Prostate gland (tissue), 2 donors: ENCODE results near the gene TMEM144.

Experiments
- CTCF ChIP-seq, 4 experiments: fragments of 200-600 bp in 2 of 4; fragments of 450-650 bp in 2 of 4; sonication (generic) in 2 of 4; IDR thresholded peaks; 1 replicate in 3 of 4; 2 replicates in 1 of 4; pipeline ENCODE4 v1.5.1; 2016 to 2019; ENCODE audit warnings: antibody characterized with exemption in 4 of 4, mild to moderate bottlenecking in 2 of 4, moderate library complexity in 2 of 4
- POLR2A ChIP-seq: fragments of 450-650 bp; IDR thresholded peaks from one replicate; pipeline ENCODE4 v1.6.1; 2016; ENCODE audit warnings: antibody characterized with exemption, mild to moderate bottlenecking
- POLR2AphosphoS5 ChIP-seq: sonication (generic); formaldehyde crosslinking; IDR thresholded peaks from one replicate; pipeline ENCODE4 v1.6.1; 2017; ENCODE audit warnings: antibody characterized with exemption

DNA sequence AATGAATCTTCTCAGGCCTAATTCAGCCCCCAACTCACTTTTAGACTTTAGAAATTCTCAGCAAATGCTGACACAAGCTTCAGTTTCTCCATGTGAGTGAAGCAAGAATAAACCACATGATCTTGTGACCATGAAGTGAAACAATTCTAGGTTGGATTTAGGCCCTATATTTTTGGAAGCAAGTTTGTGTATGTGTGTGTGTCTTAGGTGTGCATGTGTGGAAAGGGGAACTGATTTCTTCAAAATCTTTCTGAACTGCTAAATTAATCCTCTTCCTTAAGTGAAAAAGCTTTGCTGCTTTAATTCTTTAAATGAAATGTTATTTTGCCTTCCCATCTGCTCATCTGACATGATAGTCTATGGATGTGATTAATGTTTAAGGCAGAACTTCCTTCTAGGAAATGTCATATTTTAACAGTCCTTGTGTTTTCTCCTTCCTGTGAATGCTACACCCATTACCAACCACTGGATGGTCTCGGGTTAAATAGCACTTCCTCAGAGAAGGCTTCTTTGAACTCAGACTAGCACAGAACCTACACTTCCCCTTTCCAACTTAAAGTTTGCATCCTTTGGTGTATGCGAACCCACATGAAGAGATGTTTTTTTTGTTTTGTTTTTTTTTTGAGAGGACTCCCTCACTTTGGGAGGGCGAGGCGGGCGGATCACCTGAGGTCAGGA is 1.2 kb upstream of the TMEM144 start:
- TF ChIP-seq CTCF (IDR thresholded peaks at IDR 0.05) (no peak), POLR2A (no peak), POLR2AphosphoS5 (no peak)
